ENCODE data around the gene ST3GAL5.
A peak's percentile ranks its signal among the peaks of the same experiment; 100 is the strongest.

The ST3GAL5 gene

GRCh38 chr2:85803704-85804425, 84.9 kb downstream of the ST3GAL5 start:
- DNase-seq: no peak

- DNase-seq: no peak
Measured at GRCh38 chr2:85802354-85803103, 86.3 kb downstream of the ST3GAL5 start.

GRCh38 chr2:85801871-85802270, 86.9 kb downstream of the ST3GAL5 start:
- no peak for DNase-seq

- no peak for DNase-seq
Measured at GRCh38 chr2:85800586-85800985, 88.2 kb downstream of the ST3GAL5 start.

- no peak for DNase-seq
Measured at GRCh38 chr2:85799215-85799956, 89.4 kb downstream of the ST3GAL5 start.

- DNase-seq: peak; percentile 30
Measured at GRCh38 chr2:85797921-85798320, 90.9 kb downstream of the ST3GAL5 start.

- no peak for DNase-seq
Measured at GRCh38 chr2:85797263-85797660, 91.5 kb downstream of the ST3GAL5 start.

- no peak for DNase-seq
Measured at GRCh38 chr2:85796341-85797262, 92.2 kb downstream of the ST3GAL5 start.

GRCh38 chr2:85796046-85796340, 92.8 kb downstream of the ST3GAL5 start:
- DNase-seq: no peak

- DNase-seq: no peak
Measured at GRCh38 chr2:85795331-85796045, 93.3 kb downstream of the ST3GAL5 start.

GRCh38 chr2:85794491-85795121, 94.2 kb downstream of the ST3GAL5 start:
- DNase-seq: peak; percentile 78

- no peak for DNase-seq
Measured at GRCh38 chr2:85794038-85794441, 94.8 kb downstream of the ST3GAL5 start.

GRCh38 chr2:85793584-85793983, 95.2 kb downstream of the ST3GAL5 start:
- no peak for DNase-seq

GRCh38 chr2:85792783-85793441, 95.9 kb downstream of the ST3GAL5 start:
- DNase-seq: peak; percentile 87

- DNase-seq: no peak
Measured at GRCh38 chr2:85791704-85792565, 96.9 kb downstream of the ST3GAL5 start.

GRCh38 chr2:85790499-85791188, 98.1 kb downstream of the ST3GAL5 start:
- no peak for DNase-seq

GRCh38 chr2:85790032-85790431, 98.8 kb downstream of the ST3GAL5 start:
- DNase-seq: no peak

- no peak for DNase-seq
Measured at GRCh38 chr2:85789271-85789670, 99.5 kb downstream of the ST3GAL5 start.

GRCh38 chr2:85788603-85789002, 100.2 kb downstream of the ST3GAL5 start:
- no peak for DNase-seq

- DNase-seq: no peak
Measured at GRCh38 chr2:85787981-85788340, 100.8 kb downstream of the ST3GAL5 start.

Measured in NCI-H1694 treated with DMSO at 0.1 percent for 48 hours (cell line).